PC-3 (cell line): ENCODE results near the gene ETS1. TPM values are rescaled to one million over a fixed set of nuclear protein-coding genes. Genes with fewer than 3 reads are reported as not detected.

Experiments
- ATAC-seq: fragments of 200-7000 bp; cut with Tn5 transposase; 2 replicates; pipeline ENCODE4 v1.9.1; 2020; ENCODE audit warnings: mild to moderate bottlenecking, moderate library complexity
- BruUV-seq: library from RNA; stranded (reverse); fragments of 400-500 nt; replicated peaks from 2 replicates; lab custom pipeline; 2021; lab: Mats Ljungman, UMichigan
- CTCF ChIA-PET: fragments of 300-600 bp; sonication (Branson Sonifier 250); formaldehyde crosslinking; loops from one replicate; lab custom pipeline; 2022; ENCODE audit warnings: antibody characterized with exemption; lab: Charles Lee
- POLR2A ChIA-PET: fragments of 300-600 bp; sonication (Branson Sonifier 250); formaldehyde crosslinking; loops from one replicate; lab custom pipeline; 2022; ENCODE audit warnings: antibody characterized with exemption; ENCODE audit not compliant: unreplicated experiment; lab: Charles Lee
- DNase-seq: peaks from one replicate; pipeline ENCODE4 v3.0.0-alpha.2; 2015
- H2AFZ ChIP-seq: fragments of 300-600 bp; sonication (generic); 2 replicates; pipeline ENCODE4 v1.6.0; 2016; ENCODE audit warnings: antibody characterized with exemption, low read length
- H3F3A ChIP-seq: fragments of 300-600 bp; sonication (generic); one replicate; pipeline ENCODE4 v1.6.0; 2017; ENCODE audit warnings: antibody characterized with exemption, low read length, control low read depth, mild to moderate bottlenecking; ENCODE audit not compliant: unreplicated experiment
- H3K27ac ChIP-seq: fragments of 300-600 bp; sonication (generic); 2 replicates; pipeline ENCODE4 v1.5.1; 2016; ENCODE audit warnings: mild to moderate bottlenecking, low read length
- H3K27me3 ChIP-seq: fragments of 300-600 bp; sonication (generic); 2 replicates; pipeline ENCODE4 v1.6.1; 2016; ENCODE audit warnings: low read length, mixed read lengths
- H3K36me3 ChIP-seq: fragments of 300-600 bp; sonication (generic); 2 replicates; pipeline ENCODE4 v1.6.1; 2016; ENCODE audit warnings: low read depth, mixed run types, low read length, mixed read lengths
- H3K4me1 ChIP-seq: fragments of 300-600 bp; sonication (generic); 2 replicates; pipeline ENCODE4 v1.5.1; 2016; ENCODE audit warnings: low read length; ENCODE audit not compliant: insufficient read depth
- H3K4me2 ChIP-seq: fragments of 300-600 bp; sonication (generic); 2 replicates; pipeline ENCODE4 v1.6.0; 2016; ENCODE audit warnings: low read length
- H3K4me3 ChIP-seq: fragments of 300-600 bp; sonication (generic); 2 replicates; pipeline ENCODE4 v1.5.1; 2016; ENCODE audit warnings: mild to moderate bottlenecking, low read length, mixed read lengths
- H3K79me2 ChIP-seq: fragments of 300-600 bp; sonication (generic); 2 replicates; pipeline ENCODE4 v1.6.1; 2017; ENCODE audit warnings: low read length, mixed read lengths
- H3K9ac ChIP-seq: fragments of 300-600 bp; sonication (generic); 2 replicates; pipeline ENCODE4 v1.6.0; 2016; ENCODE audit warnings: mild to moderate bottlenecking, low read length
- H3K9me2 ChIP-seq: fragments of 300-600 bp; sonication (generic); replicated peaks from 2 replicates; pipeline ENCODE4 v1.6.1; 2016; ENCODE audit warnings: mixed run types, low read length, mixed read lengths
- H3K9me3 ChIP-seq: fragments of 300-600 bp; sonication (generic); 2 replicates; pipeline ENCODE4 v1.6.1; 2016; ENCODE audit warnings: low read length, mixed read lengths
- H4K20me1 ChIP-seq: fragments of 300-600 bp; sonication (generic); 2 replicates; pipeline ENCODE4 v1.6.1; 2016; ENCODE audit warnings: low read length, mixed read lengths
- CTCF ChIP-seq: fragments of 300-600 bp; sonication (generic); conservative IDR thresholded peaks from 2 replicates; pipeline ENCODE4 v1.5.1; 2017; ENCODE audit warnings: antibody characterized with exemption, low read depth, mild to moderate bottlenecking, low read length
- EZH2 ChIP-seq: fragments of 300-600 bp; sonication (generic); IDR thresholded peaks from one replicate; pipeline ENCODE4 v1.6.1; 2017; ENCODE audit warnings: antibody characterized with exemption, mild to moderate bottlenecking, low read length; ENCODE audit not compliant: unreplicated experiment
- EZH2phosphoT487 ChIP-seq: fragments of 300-600 bp; sonication (generic); IDR thresholded peaks from 2 replicates; pipeline ENCODE4 v1.6.1; 2018; ENCODE audit warnings: mild to moderate bottlenecking, antibody characterized with exemption, low read length, borderline replicate concordance
- intact Hi-C: fragments of 100-400 bp; cut with micrococcal nuclease; formaldehyde crosslinking; loops from 2 replicates; pipeline ENCODE4 v1.9.0; 2023
- total RNA-seq: library from RNA; depleted of rRNA; stranded (reverse); fragments of >200 nt; gene quantifications from 2 replicates; pipeline ENCODE4 v1.2.3, GENCODE V29; 2014

ETS1 gene
- total RNA-seq, 1 experiment from 2014 or later: 52.0 TPM

GRCh38 chr11:128490092-128490491 lies 97.3 kb downstream of the ETS1 start:
- no peak overlapping the region for H3K27ac ChIP-seq
- CTCF ChIA-PET: no interaction called here
- H3K36me3 ChIP-seq: peaks cover 54% of the 10 kb centered on the region

GRCh38 chr11:128488471-128488870 lies 98.9 kb downstream of the ETS1 start:
- no peaks in the 10 kb centered on the region for H3F3A ChIP-seq
- H3K36me3 ChIP-seq: peaks cover 70% of the 10 kb centered on the region
- intact Hi-C loops: no loop called here
- no peak overlapping the region for H3K27ac ChIP-seq
- ChIA-PET CTCF (no interaction called here), POLR2A (no interaction called here)
- H3K4me1 ChIP-seq: peaks cover 23% of the 10 kb centered on the region
- H3K79me2 ChIP-seq: peaks cover 49% of the 10 kb centered on the region
- no TSS peak for BruUV-seq
- H3K4me3 ChIP-seq: no peak overlapping the region
- TF ChIP-seq EZH2: no peak
- no peak for TF ChIP-seq EZH2phosphoT487
- TF ChIP-seq CTCF: no peak
- no peaks in the 10 kb centered on the region for H4K20me1 ChIP-seq
- no peak overlapping the region for H3K9ac ChIP-seq
- no peak overlapping the region for H2AFZ ChIP-seq
- DNase-seq: peak; percentile 38
- H3K9me2 ChIP-seq: no peaks in the 10 kb centered on the region
- no peaks in the 10 kb centered on the region for H3K27me3 ChIP-seq
- no peaks in the 10 kb centered on the region for H3K9me3 ChIP-seq
- no peak for ATAC-seq
- H3K4me2 ChIP-seq: no peak overlapping the region

More at GRCh38 chr11:128490092-128490491, 97.3 kb downstream of the ETS1 start:
- H3K4me1 ChIP-seq: peaks cover 39% of the 10 kb centered on the region
- DNase-seq (no peak), ATAC-seq (no peak)
- H2AFZ ChIP-seq: no peak overlapping the region
- no peak for TF ChIP-seq CTCF
- TF ChIP-seq EZH2phosphoT487: no peak
- TF ChIP-seq EZH2: no peak
- POLR2A ChIA-PET: no interaction called here
- no peaks in the 10 kb centered on the region for H3K9me3 ChIP-seq
- no peak overlapping the region for H3K4me2 ChIP-seq
- BruUV-seq: no TSS peak
- H3K9me2 ChIP-seq: no peaks in the 10 kb centered on the region
- no peaks in the 10 kb centered on the region for H4K20me1 ChIP-seq
- no peak overlapping the region for H3K4me3 ChIP-seq
- H3K79me2 ChIP-seq: peaks cover 61% of the 10 kb centered on the region
- H3K9ac ChIP-seq: no peak overlapping the region
- H3F3A ChIP-seq: peaks cover 2% of the 10 kb centered on the region
- intact Hi-C loops: loop anchor here (10.0 kb wide), 1 partner anchor 155 kb away; no protein-coding TSS in a partner anchor
- H3K27me3 ChIP-seq: no peaks in the 10 kb centered on the region

- CTCF ChIA-PET: no interaction called here
- H3F3A ChIP-seq: no peaks in the 10 kb centered on the region
- no peak for DNase-seq
- peaks cover 71% of the 10 kb centered on the region for H3K36me3 ChIP-seq
- POLR2A ChIA-PET: no interaction called here
- H2AFZ ChIP-seq: no peak overlapping the region
- TF ChIP-seq EZH2 (no peak), CTCF (no peak), EZH2phosphoT487 (no peak)
- peaks cover 49% of the 10 kb centered on the region for H3K79me2 ChIP-seq
- H3K27ac ChIP-seq: no peak overlapping the region
- intact Hi-C loops: no loop called here
- peaks cover 18% of the 10 kb centered on the region for H3K4me1 ChIP-seq
- H3K4me3 ChIP-seq: no peak overlapping the region
- BruUV-seq: no TSS peak
- no peaks in the 10 kb centered on the region for H3K9me2 ChIP-seq
- no peaks in the 10 kb centered on the region for H4K20me1 ChIP-seq
- H3K9ac ChIP-seq: no peak overlapping the region
- H3K27me3 ChIP-seq: no peaks in the 10 kb centered on the region
- H3K9me3 ChIP-seq: no peaks in the 10 kb centered on the region
- no peak for ATAC-seq
- H3K4me2 ChIP-seq: no peak overlapping the region
Measured at GRCh38 chr11:128487978-128488377, 99.4 kb downstream of the ETS1 start.
